H1 (cell line): Measurements from ENCODE around the gene RNF130. TPM values are rescaled to one million over a fixed set of nuclear protein-coding genes. Genes with fewer than 3 reads are reported as not detected.

ENCODE experiments used
- CTCF ChIA-PET: fragments of 300-600 bp; sonication (Branson Sonifier 250); formaldehyde crosslinking; loops from one replicate; lab custom pipeline; 2021; ENCODE audit not compliant: partially characterized antibody; lab: Charles Lee
- POLR2A ChIA-PET: fragments of 300-600 bp; sonication (Branson Sonifier 250); formaldehyde crosslinking; loops from one replicate; lab custom pipeline; 2021; ENCODE audit warnings: inconsistent platforms; ENCODE audit not compliant: partially characterized antibody; lab: Charles Lee
- DNase-seq, 2 experiments: peaks; one replicate each; pipeline versions ENCODE4 v3.0.0 to v3.0.0-alpha.2; 2010 to 2022; ENCODE audit warnings: low spot score in 2 of 2, low read depth in 1 of 2, mixed read lengths in 1 of 2
- FAIRE-seq: peaks from 2 replicates; lab custom pipeline; 2011; peaks lifted over from hg19 to GRCh38; lab: Jason Lieb, UNC
- H2AFZ ChIP-seq: 2 replicates; pipeline ENCODE4 v1.8.1; 2012; ENCODE audit warnings: low read length, inconsistent platforms
- H2AK5ac ChIP-seq: 2 replicates; pipeline ENCODE4 v1.6.1; 2013; ENCODE audit warnings: low read depth, low read length
- H2BK120ac ChIP-seq: replicated peaks from 2 replicates; pipeline ENCODE3; 2013; ENCODE audit warnings: low read depth, low read length, inconsistent platforms
- H2BK12ac ChIP-seq: 2 replicates; pipeline ENCODE4 v1.6.1; 2013; ENCODE audit warnings: low read depth, low read length
- H2BK15ac ChIP-seq: 2 replicates; pipeline ENCODE4 v1.6.1; 2013; ENCODE audit warnings: low read length
- H2BK20ac ChIP-seq: 2 replicates; pipeline ENCODE4 v1.6.1; 2013; ENCODE audit warnings: low read length
- H2BK5ac ChIP-seq: 2 replicates; pipeline ENCODE4 v1.6.1; 2013; ENCODE audit warnings: low read depth, low read length
- H3K14ac ChIP-seq: 2 replicates; pipeline ENCODE4 v1.6.1; 2013; ENCODE audit warnings: inconsistent platforms; ENCODE audit not compliant: insufficient read length
- H3K18ac ChIP-seq: 2 replicates; pipeline ENCODE4 v1.6.1; 2013; ENCODE audit warnings: low read length; ENCODE audit errors: extremely low read depth
- H3K23ac ChIP-seq: 2 replicates; pipeline ENCODE4 v1.6.1; 2013; ENCODE audit warnings: inconsistent platforms; ENCODE audit not compliant: insufficient read length
- H3K23me2 ChIP-seq: 2 replicates; pipeline ENCODE4 v1.6.1; 2013; ENCODE audit warnings: low read depth, low read length
- H3K27ac ChIP-seq: 2 replicates; pipeline ENCODE4 v1.6.1; 2011; ENCODE audit warnings: low read depth, low read length, inconsistent platforms
- H3K27me3 ChIP-seq, 4 experiments: replicated peaks in 1 of 4; 1 replicate in 1 of 4; 2 replicates in 3 of 4; pipeline versions ENCODE4 v1.6.1 to v1.8.1; 2011 to 2013; ENCODE audit warnings: low read length in 3 of 4, mild to moderate bottlenecking in 3 of 4, inconsistent platforms in 2 of 4, mixed read lengths in 2 of 4, moderate library complexity in 1 of 4; ENCODE audit not compliant: control insufficient read depth in 3 of 4, insufficient read depth in 3 of 4; ENCODE audit errors: extremely low read depth in 1 of 4
- H3K36me3 ChIP-seq, 4 experiments: 2 replicates each; pipeline versions ENCODE4 v1.6.1 to v1.8.1; 2011 to 2013; ENCODE audit warnings: mild to moderate bottlenecking in 4 of 4, low read length in 3 of 4, moderate library complexity in 2 of 4, control low read depth in 1 of 4, inconsistent platforms in 1 of 4; ENCODE audit not compliant: insufficient read depth in 4 of 4, control insufficient read depth in 2 of 4
- H3K4ac ChIP-seq: replicated peaks from 2 replicates; pipeline ENCODE3; 2013; ENCODE audit warnings: low read length, low read depth, mixed read lengths, inconsistent platforms; ENCODE audit not compliant: insufficient read length
- H3K4me1 ChIP-seq, 4 experiments: replicated peaks in 1 of 4; 1 replicate in 1 of 4; 2 replicates in 3 of 4; pipeline versions ENCODE4 v1.6.1 to v1.8.1; 2011 to 2013; ENCODE audit warnings: low read length in 3 of 4, inconsistent platforms in 2 of 4, mixed read lengths in 1 of 4; ENCODE audit not compliant: insufficient read depth in 4 of 4, control insufficient read depth in 3 of 4
- H3K4me2 ChIP-seq, 2 experiments: 2 replicates each; pipeline versions ENCODE4 v1.6.1 to v1.8.1; 2011 to 2013; ENCODE audit warnings: low read depth in 2 of 2, low read length in 2 of 2, control low read depth in 1 of 2, inconsistent platforms in 1 of 2, mild to moderate bottlenecking in 1 of 2; ENCODE audit not compliant: insufficient read depth in 1 of 2
- H3K4me3 ChIP-seq, 4 experiments: fragments of 200-600, 300-600 bp in 1 of 4; sonication (generic), shearing (Covaris generic), sonication (Bioruptor Twin) in 1 of 4; 2 replicates each; pipeline versions ENCODE4 v1.5.1 to v1.8.1; 2011 to 2016; ENCODE audit warnings: low read length in 4 of 4, low read depth in 3 of 4, control low read depth in 2 of 4, inconsistent platforms in 2 of 4, mild to moderate bottlenecking in 2 of 4, mixed read lengths in 1 of 4, moderate library complexity in 1 of 4; ENCODE audit not compliant: insufficient read depth in 2 of 4; ENCODE audit errors: extremely low read depth in 1 of 4
- H3K56ac ChIP-seq: replicated peaks from 2 replicates; pipeline ENCODE3; 2013; ENCODE audit warnings: low read depth, mild to moderate bottlenecking, mixed read lengths, low read length, inconsistent platforms; ENCODE audit not compliant: insufficient read length
- H3K79me1 ChIP-seq: 2 replicates; pipeline ENCODE4 v1.6.1; 2013; ENCODE audit warnings: low read depth, low read length, control low read depth
- H3K79me2 ChIP-seq, 2 experiments: 2 replicates each; pipeline versions ENCODE4 v1.6.1 to v1.8.1; 2012 to 2013; ENCODE audit warnings: low read length in 2 of 2, mild to moderate bottlenecking in 2 of 2, inconsistent platforms in 1 of 2; ENCODE audit not compliant: insufficient read depth in 2 of 2, control insufficient read depth in 1 of 2
- H3K9ac ChIP-seq, 4 experiments: replicated peaks in 1 of 4; 1 replicate in 1 of 4; 2 replicates in 3 of 4; pipeline versions ENCODE4 v1.6.1 to v1.8.1; 2011 to 2013; ENCODE audit warnings: low read depth in 3 of 4, low read length in 3 of 4, control low read depth in 2 of 4, mild to moderate bottlenecking in 2 of 4, moderate library complexity in 2 of 4, inconsistent platforms in 1 of 4; ENCODE audit errors: extremely low read depth in 1 of 4
- H3K9me3 ChIP-seq, 2 experiments: 2 replicates each; pipeline versions ENCODE4 v1.6.1 to v1.8.1; 2012 to 2013; ENCODE audit warnings: mild to moderate bottlenecking in 2 of 2, moderate library complexity in 2 of 2, control low read depth in 1 of 2, inconsistent platforms in 1 of 2, low read depth in 1 of 2, low read length in 1 of 2, mixed read lengths in 1 of 2; ENCODE audit not compliant: insufficient read depth in 2 of 2
- H4K20me1 ChIP-seq, 2 experiments: replicated peaks in 1 of 2; 2 replicates each; pipeline versions ENCODE3 to v1.8.1; 2011 to 2013; ENCODE audit warnings: inconsistent platforms in 2 of 2, low read length in 2 of 2, mild to moderate bottlenecking in 1 of 2; ENCODE audit not compliant: insufficient read depth in 2 of 2, control insufficient read depth in 1 of 2
- H4K5ac ChIP-seq: 2 replicates; pipeline ENCODE4 v1.6.1; 2013; ENCODE audit warnings: low read length, low read depth, mixed read lengths, inconsistent platforms; ENCODE audit not compliant: insufficient read length
- H4K8ac ChIP-seq: 2 replicates; pipeline ENCODE4 v1.8.0; 2013; ENCODE audit warnings: mild to moderate bottlenecking, moderate library complexity, low read length, inconsistent platforms; ENCODE audit not compliant: insufficient read depth; ENCODE audit errors: extremely low read depth
- H4K91ac ChIP-seq: replicated peaks from 2 replicates; pipeline ENCODE3; 2013; ENCODE audit warnings: low read length, mixed read lengths, inconsistent platforms; ENCODE audit not compliant: insufficient read length
- BACH1 ChIP-seq: IDR thresholded peaks from 2 replicates; pipeline ENCODE4 v1.6.1; 2012; ENCODE audit warnings: low read length, improper control_type of control experiment
- EP300 ChIP-seq, 2 experiments: IDR thresholded peaks; 1 replicate in 1 of 2; 2 replicates in 1 of 2; pipeline ENCODE4 v1.6.1; 2011 to 2012; ENCODE audit warnings: low read depth in 2 of 2, low read length in 2 of 2, mild to moderate bottlenecking in 2 of 2, borderline replicate concordance in 1 of 2, inconsistent platforms in 1 of 2, moderate library complexity in 1 of 2
- KDM1A ChIP-seq: fragments of 200-600, 300-600 bp; sonication (generic); IDR thresholded peaks from 2 replicates; pipeline ENCODE4 v1.7.1; 2016; ENCODE audit warnings: mild to moderate bottlenecking, low read length, borderline replicate concordance
- MAFK ChIP-seq: IDR thresholded peaks from 2 replicates; pipeline ENCODE4 v1.6.1; 2012; ENCODE audit warnings: low read depth, mild to moderate bottlenecking, improper control_type of control experiment, low read length
- SUZ12 ChIP-seq: fragments of 200-600 bp; sonication (generic); IDR thresholded peaks from 2 replicates; pipeline ENCODE4 v1.6.1; 2012; ENCODE audit warnings: mild to moderate bottlenecking, inconsistent platforms, low read length, moderate library complexity, mixed read lengths
- TBP ChIP-seq: IDR thresholded peaks from 2 replicates; pipeline ENCODE4 v1.6.1; 2011; ENCODE audit warnings: low read depth, low read length, improper control_type of control experiment
- WGBS, 2 experiments: shearing (Covaris generic) in 1 of 2; methylation state at CpG; one replicate each; pipeline versions ENCODE4 v1.1.6 to v1.1.7; 2013 to 2015; ENCODE audit warnings: low lambda C conversion rate in 2 of 2, mixed read lengths in 2 of 2, inconsistent platforms in 1 of 2, low coverage in 1 of 2, missing lambda C conversion rate in 1 of 2; ENCODE audit not compliant: insufficient replicate concordance in 2 of 2, insufficient coverage in 1 of 2, insufficient read length in 1 of 2; ENCODE audit errors: extremely low coverage in 1 of 2, missing lambda C conversion rate in 1 of 2; 5-methylcytosine and 5-hydroxymethylcytosine counted together
- polyA plus RNA-seq, 7 experiments: library from polyadenylated mRNA; depleted of rRNA in 3 of 7; stranded (reverse) in 5 of 7; unstranded in 2 of 7; fragments of >200 nt in 5 of 7; fragments of 200-250 nt in 2 of 7; gene quantifications; 1 replicate in 5 of 7; 2 replicates in 1 of 7; 4 replicates in 1 of 7; pipeline versions ENCODE4 v1.2.1 to v1.2.3, GENCODE V29; 2011 to 2013; ENCODE audit warnings: missing spikeins in 2 of 7, mixed read lengths in 2 of 7
- total RNA-seq: library from RNA; stranded (reverse); fragmentation: NEBNext Ultra II Directional; extraction: Animal tissue kit (Norgen Biotek cat#: 25700); gene quantifications from 2 replicates; pipeline ENCODE4 v1.2.1, GENCODE V29; 2021

Gene RNF130
- total and polyA plus RNA-seq, 2 of the 8 experiments (the other 6 are each of a cell fraction or from before 2014, with no cell fraction given) = 65.1 to 70.0 TPM

DNA sequence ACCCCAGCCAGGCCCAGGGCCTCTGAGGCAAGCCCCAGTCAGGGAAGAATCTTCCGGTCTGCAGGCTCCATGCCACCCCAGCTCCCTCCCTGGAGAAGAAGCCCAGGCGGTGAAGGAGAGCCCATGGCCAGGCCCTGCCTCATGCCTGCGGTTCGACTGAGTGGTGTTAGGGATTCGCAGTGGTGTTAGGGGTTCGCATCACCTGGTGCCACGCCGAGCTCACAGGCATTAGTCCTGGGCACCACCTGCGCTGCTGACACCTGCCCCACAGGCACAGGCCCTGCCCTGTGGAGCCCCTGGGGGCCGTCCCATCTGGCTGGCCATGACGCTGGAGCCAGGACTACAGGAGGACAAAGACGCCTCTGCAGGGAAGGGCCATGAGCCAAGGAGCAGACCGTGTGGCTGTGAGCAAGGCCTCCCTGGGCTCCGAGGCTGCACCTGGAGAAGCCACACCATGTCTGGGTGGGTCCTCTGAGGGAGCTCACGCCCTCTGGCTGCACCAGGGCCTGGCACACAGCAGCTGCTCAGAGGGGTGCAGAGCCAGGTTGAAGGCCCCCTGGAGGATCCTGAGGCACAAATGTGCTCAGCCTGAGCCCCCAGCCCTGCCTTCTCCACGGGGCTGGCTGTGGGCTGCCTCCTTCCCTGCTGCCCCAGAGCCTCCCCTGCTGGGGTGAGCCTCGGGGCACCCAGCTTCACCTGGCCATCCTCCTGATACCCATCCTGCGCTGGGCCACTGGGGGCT is 27.6 kb upstream of the RNF130 start:
- TF ChIP-seq MAFK (no peak), TBP (no peak), EP300 (IDR thresholded peaks at IDR 0.05; ENCODE audit: borderline replicate concordance in 1 of 2, low read depth in 2 of 2, low read length in 2 of 2) (no peak), KDM1A (no peak), SUZ12 (no peak), BACH1 (no peak)
- no peak for FAIRE-seq
- Histone ChIP-seq H3K36me3 (no peaks in the 10 kb centered on the region), H3K56ac (no peak overlapping the region), H3K14ac (no peak overlapping the region), H4K91ac (no peak overlapping the region), H4K5ac (no peak overlapping the region), H2AFZ (no peak overlapping the region), H2BK15ac (no peak overlapping the region), H2BK12ac (no peak overlapping the region), H3K4me1 (no peaks in the 10 kb centered on the region), H3K18ac (no peak overlapping the region; the same call in 1 of the 2 replicates), H3K23me2 (no peaks in the 10 kb centered on the region), H3K4ac (no peak overlapping the region), H3K9me3 (0 out of 4 replicates have a peak, but pooled peaks cover 0 to 3% of the 10 kb centered on the region in 2 experiments), H3K4me3 (no peak overlapping the region), H2AK5ac (no peak overlapping the region), H3K4me2 (no peak overlapping the region), H4K8ac (no peak overlapping the region; the same call in 1 of the 2 replicates), H3K9ac (no peak overlapping the region), H2BK20ac (no peak overlapping the region), H3K79me2 (no peaks in the 10 kb centered on the region), H2BK120ac (no peak overlapping the region), H2BK5ac (no peak overlapping the region), H3K27ac (no peak overlapping the region), H3K27me3 (no peaks in the 10 kb centered on the region), H4K20me1 (no peaks in the 10 kb centered on the region), H3K23ac (no peak overlapping the region), H3K79me1 (no peaks in the 10 kb centered on the region)
- ChIA-PET CTCF (interaction anchor here (1.0 kb wide), 1 partner anchor 32 kb away, joined by 3 read pairs; no protein-coding TSS in a partner anchor), POLR2A (interaction anchor here (1.6 kb wide), 1 partner anchor 16 kb away, joined by 4 read pairs; no protein-coding TSS in a partner anchor)
- WGBS, 2 experiments = 90% methylated on average over 17 of the region's 18 CpGs; no CpG with 5 or more reads in 1 of the 2 experiments
- no peak for DNase-seq
